ENCODE results near the gene SMG6. TPM values are rescaled to one million over a fixed set of nuclear protein-coding genes. Genes with fewer than 3 reads are reported as not detected.

The SMG6 gene
- total RNA-seq, 1 donor from 2014 or later = 28.8 TPM

GRCh38 chr17:2057760-2058585, 245.6 kb downstream of the SMG6 start:
- Histone ChIP-seq H3K27ac (peak overlapping the region; percentile 72), H3K4me1 (peaks cover 61% of the 10 kb centered on the region), H3K36me3 (peaks cover 16% of the 10 kb centered on the region), H3K27me3 (no peaks in the 10 kb centered on the region), H3K9me3 (no peaks in the 10 kb centered on the region), H3K4me3 (peak overlapping the region; percentile 21)
- intact Hi-C loops (cut with DNase I) = no loop called here
- no peak for ATAC-seq
- DNase-seq = no peak
- TF ChIP-seq CTCF (IDR thresholded peaks at IDR 0.05) = no peak

- no peaks in the 10 kb centered on the region for H3K9me3 ChIP-seq
- peak overlapping the region; percentile 19 for H3K4me3 ChIP-seq
- H3K36me3 ChIP-seq = peaks cover 16% of the 10 kb centered on the region
- intact Hi-C loops (cut with DNase I) = no loop called here
- no peaks in the 10 kb centered on the region for H3K27me3 ChIP-seq
- H3K4me1 ChIP-seq = peaks cover 54% of the 10 kb centered on the region
- TF ChIP-seq CTCF (IDR thresholded peaks at IDR 0.05) = no peak
- DNase-seq (no peak), ATAC-seq (no peak)
- H3K27ac ChIP-seq = peak overlapping the region; percentile 72
These were observed 246.3 kb downstream of the SMG6 start for GRCh38 chr17:2057175-2057759.

- DNase-seq (no peak), ATAC-seq (peak; percentile 3)
- peaks cover under 1% of the 10 kb centered on the region for H3K27me3 ChIP-seq
- peaks cover 13% of the 10 kb centered on the region for H3K36me3 ChIP-seq
- H3K4me1 ChIP-seq = peaks cover 48% of the 10 kb centered on the region
- intact Hi-C loops (cut with DNase I) = no loop called here
- TF ChIP-seq CTCF (IDR thresholded peaks at IDR 0.05) = no peak
- peak overlapping the region; percentile 67 for H3K4me3 ChIP-seq
- no peaks in the 10 kb centered on the region for H3K9me3 ChIP-seq
- H3K27ac ChIP-seq = peak overlapping the region; percentile 84
These were observed 247.1 kb downstream of the SMG6 start for GRCh38 chr17:2056206-2057174.

GRCh38 chr17:2055292-2056205, 248.0 kb downstream of the SMG6 start:
- ATAC-seq (no peak), DNase-seq (no peak)
- Histone ChIP-seq H3K9me3 (no peaks in the 10 kb centered on the region), H3K27ac (peak overlapping the region; percentile 84), H3K27me3 (peaks cover 5% of the 10 kb centered on the region), H3K4me3 (peak overlapping the region; percentile 67), H3K4me1 (peaks cover 47% of the 10 kb centered on the region), H3K36me3 (peaks cover 10% of the 10 kb centered on the region)
- intact Hi-C loops (cut with DNase I) = loop anchor here (2.0 kb wide), 1 partner anchor 189 kb away; no protein-coding TSS in a partner anchor
- no peak for TF ChIP-seq CTCF (IDR thresholded peaks at IDR 0.05)
